Measurements from ENCODE around the gene PTGER2.

Gene PTGER2

GRCh38 chr14:52339262-52339661, 25.1 kb downstream of the PTGER2 start:
- no peak for DNase-seq (ENCODE audit: low read depth)

DNA sequence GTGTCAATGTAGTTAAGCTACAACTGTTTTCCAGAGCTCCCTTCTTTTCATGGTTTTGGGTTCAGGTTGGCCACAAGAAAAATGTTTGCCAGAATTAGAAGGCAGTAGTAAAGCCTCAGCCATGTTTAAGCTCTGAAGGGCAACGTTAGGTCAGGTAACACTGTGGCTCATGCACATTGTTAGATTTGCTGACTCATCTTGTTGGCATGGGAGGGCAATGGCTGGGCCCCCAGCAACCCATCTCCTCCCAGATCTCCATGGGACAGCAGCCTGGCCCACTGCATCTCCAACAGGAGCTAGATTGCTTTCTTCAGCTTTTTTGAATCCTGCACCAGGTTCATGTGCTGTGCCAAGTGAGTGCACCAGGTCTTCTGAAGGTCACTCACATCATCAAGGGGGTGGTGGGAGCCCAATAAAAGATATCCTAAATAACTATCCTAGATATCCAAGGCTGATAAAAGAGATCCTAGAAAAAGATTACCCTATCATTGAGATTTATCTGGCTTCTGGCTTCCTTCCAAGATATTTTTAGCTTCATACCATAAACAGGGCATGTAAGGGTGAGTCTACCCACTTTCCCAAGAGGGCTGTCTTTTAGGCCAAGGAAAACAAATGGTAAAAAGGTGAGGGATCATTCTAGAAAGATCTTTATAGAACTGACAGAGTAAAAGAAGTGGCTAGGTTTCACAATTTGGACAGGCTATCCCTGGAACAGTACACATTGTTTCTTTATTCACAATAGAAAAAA, 28.9 kb downstream of the PTGER2 start:
- no peak for DNase-seq (ENCODE audit: low read depth)

GRCh38 chr14:52346778-52347177, 32.7 kb downstream of the PTGER2 start:
- DNase-seq (ENCODE audit: low read depth), result no peak

DNA sequence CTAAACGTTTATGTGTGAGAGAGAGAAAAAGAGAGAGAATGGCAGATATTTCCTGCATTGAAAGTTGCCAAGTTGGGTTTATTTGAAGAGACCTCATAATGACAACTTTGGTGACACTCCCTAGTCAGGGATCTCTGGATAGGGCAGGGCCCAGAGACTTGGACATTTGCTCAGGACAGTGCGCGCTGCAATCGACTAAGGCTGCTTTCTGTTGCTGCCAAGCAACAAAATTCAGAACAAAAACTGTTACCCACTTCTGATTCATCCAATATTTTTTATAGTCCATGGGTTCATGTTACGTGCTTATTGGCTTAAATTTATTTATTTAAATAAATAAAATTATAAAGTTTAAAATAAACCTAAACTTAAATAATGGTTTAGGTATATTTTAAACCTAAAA, 34.2 kb downstream of the PTGER2 start:
- no peak for DNase-seq (ENCODE audit: low read depth)

DNA sequence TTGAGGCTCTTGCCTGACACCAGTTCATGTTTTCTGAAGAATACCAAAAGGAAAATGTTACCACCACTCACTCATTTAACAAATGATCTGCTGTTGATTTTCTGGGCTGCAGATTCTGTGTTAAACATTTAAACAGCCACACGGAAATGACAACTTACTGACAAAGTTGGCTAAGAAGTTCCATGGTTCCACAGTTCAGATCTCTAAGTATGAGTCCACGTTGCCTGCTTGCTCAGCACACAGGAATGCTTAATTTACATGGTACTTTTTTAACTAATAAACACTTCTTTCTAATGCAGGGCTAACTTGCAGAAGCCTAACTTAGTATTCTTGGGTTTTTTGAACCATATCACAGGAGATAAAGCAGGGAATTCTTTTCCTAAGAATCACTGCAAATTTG, 34.7 kb downstream of the PTGER2 start:
- no peak for DNase-seq (ENCODE audit: low read depth)

DNA sequence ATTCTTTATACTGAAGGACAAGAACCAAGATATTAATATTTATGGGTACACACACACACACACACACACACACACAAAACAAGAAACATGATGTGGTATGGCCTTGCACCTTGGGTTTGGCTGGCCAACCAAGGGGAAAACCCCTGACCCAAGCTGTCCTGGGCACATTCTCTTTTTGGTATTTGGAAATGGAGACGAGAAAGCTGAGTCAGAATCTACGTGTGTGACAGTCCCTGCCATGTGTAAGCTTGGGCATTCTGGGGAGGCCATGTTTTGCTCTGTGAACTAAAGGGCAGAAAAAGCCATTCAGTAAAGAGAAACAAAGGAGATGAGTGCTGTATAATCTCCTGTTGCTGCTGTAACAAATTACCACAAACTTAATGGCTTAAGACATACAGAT, 35.6 kb downstream of the PTGER2 start:
- DNase-seq (ENCODE audit: low read depth), result no peak

- no peak for DNase-seq (ENCODE audit: low read depth)
Measured at GRCh38 chr14:52350445-52350844, 36.3 kb downstream of the PTGER2 start.

- DNase-seq (ENCODE audit: low read depth), result no peak
Measured at GRCh38 chr14:52351233-52352060, 37.3 kb downstream of the PTGER2 start.

DNA sequence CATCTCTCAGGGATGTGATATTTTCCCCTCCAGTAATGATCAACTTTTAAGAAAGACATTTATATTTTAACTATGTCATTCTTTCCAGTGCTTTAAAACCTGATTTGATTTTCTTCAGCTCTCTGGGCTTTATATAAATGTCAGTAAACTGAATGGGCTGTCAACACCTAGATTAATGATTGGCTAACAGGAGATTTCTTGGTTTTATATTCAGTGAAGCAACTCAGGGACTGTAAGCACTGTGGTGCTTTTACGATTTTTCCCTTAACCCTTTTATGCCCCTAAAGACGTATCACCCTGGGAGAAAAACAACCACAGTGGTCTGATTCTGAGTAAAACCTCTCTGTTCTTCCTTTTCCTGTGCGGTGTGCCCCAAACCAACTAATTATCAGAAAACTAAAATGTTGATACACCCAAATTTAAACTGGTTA, 38.0 kb downstream of the PTGER2 start:
- DNase-seq (ENCODE audit: low read depth), result no peak

GRCh38 chr14:52352569-52352968, 38.5 kb downstream of the PTGER2 start:
- DNase-seq (ENCODE audit: low read depth), result no peak

DNA sequence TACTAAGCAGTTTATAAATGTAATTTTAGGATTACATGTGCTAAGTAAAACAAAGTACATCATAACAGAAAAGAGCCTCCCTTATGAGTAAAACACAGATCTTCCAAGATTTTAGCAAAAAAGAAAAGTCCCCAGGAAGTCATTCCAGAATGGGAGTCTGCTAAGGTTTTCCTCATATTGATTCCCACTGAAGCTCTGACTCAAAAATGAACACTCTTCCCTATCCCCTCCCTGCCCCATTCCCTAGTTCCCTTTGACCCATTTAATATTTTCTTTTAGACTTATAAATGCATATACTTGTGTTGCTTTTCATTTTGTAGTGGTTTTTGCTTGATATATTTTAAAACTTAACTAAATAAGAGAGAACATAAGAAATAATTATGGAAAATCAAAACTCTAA, 40.1 kb downstream of the PTGER2 start:
- no peak for DNase-seq (ENCODE audit: low read depth)

- no peak for DNase-seq (ENCODE audit: low read depth)
Measured at GRCh38 chr14:52355016-52355431, 40.9 kb downstream of the PTGER2 start.

- no peak for DNase-seq (ENCODE audit: low read depth)
Measured at GRCh38 chr14:52355526-52355925, 41.4 kb downstream of the PTGER2 start.

DNA sequence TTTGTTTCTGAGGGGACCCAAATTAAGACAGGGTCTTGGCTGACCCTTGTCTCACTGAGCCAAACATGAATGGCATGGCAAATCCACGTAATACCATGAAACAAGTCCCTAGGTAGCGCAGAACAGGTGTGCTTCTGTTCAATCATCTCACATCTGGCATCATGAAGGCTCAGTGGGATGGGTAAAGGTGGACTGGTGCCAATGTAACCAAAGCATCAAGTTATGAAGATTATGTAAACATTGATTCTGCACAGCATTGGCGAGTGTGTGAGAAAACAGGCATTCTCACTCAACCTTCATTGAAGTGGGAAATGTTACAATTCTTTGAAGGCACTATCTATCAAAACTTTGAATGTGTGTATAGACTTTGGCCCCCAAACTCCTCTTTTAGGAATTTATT, 41.9 kb downstream of the PTGER2 start:
- no peak for DNase-seq (ENCODE audit: low read depth)

- DNase-seq (ENCODE audit: low read depth), result no peak
Measured at GRCh38 chr14:52360831-52361230, 46.7 kb downstream of the PTGER2 start.

- no peak for DNase-seq (ENCODE audit: low read depth)
Measured at GRCh38 chr14:52363041-52363704, 49.1 kb downstream of the PTGER2 start.

GRCh38 chr14:52363961-52364360, 49.8 kb downstream of the PTGER2 start:
- no peak for DNase-seq (ENCODE audit: low read depth)

DNA sequence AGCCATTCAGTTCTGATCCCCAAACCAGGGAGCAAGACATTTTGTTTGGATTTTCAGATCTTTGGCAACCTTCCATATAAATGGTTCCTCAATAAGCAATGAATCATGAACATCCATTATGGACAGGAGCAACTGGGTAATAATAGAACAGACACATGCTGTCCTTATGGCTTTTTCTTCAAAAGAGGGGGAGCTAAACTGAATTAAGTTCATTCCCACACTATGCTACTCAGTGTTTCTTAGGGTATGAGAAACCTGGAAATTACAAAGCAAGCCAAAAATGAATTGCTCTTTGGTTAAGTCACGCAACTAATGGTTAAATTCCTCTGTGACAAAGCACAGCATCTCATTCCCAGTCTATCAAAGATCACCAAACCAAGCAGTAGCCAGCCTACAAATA, 51.0 kb downstream of the PTGER2 start:
- no peak for DNase-seq (ENCODE audit: low read depth)

DNA sequence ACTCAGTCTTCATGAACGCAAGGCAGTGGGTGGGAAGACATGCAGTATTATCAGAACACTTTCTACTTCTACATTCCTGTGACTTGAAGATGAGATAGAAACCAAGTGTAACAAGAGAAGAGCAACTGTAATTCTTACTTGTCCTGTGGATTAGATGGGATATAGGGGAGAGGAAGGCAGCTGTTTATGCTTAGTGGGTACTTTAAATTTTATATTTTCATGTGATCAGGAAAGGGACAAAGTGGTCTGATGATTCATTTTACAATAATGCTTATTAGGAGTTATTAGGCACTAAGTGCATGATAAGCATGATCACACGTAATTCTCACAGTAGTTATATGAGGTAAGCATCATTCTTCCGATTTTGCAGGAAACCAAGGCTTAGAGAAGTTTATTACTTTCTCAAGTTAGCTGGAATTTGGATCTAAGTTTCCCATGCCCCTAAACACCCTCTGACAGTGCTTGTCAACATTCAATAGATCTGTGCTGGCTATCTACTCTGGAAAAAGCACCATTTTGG, 52.7 kb downstream of the PTGER2 start:
- DNase-seq (ENCODE audit: low read depth), result no peak

GRCh38 chr14:52369305-52369801, 55.2 kb downstream of the PTGER2 start:
- DNase-seq (ENCODE audit: low read depth), result no peak

GRCh38 chr14:52370406-52370935, 56.4 kb downstream of the PTGER2 start:
- no peak for DNase-seq (ENCODE audit: low read depth)

DNA sequence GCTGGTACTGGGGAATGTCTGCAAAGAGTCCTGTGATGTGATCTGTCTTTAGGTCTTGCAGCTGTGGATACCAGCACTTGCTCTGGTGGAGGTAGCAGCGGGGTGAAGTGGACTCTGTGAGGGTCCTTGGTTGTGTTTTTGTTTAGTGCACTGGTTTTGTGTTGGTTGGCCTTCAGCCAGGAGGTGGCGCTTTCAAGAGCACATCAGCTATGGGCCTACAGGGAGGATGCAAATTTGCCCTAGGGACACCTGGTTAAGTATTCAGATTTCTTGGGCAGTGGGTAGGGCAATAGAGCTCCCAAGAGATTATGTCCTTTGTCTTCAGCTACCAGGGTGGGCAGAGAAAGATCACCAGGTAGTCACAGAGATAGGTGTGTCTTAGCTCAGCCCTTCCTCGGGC, 63.8 kb downstream of the PTGER2 start:
- no peak for DNase-seq (ENCODE audit: low read depth)
